Liver (tissue), 9 donors: ENCODE data around the gene MYO1F. TPM values are rescaled to one million over a fixed set of nuclear protein-coding genes. Genes with fewer than 3 reads are reported as not detected.

Experiments
- DNase-seq: peaks from one replicate; pipeline ENCODE4 v3.0.0-alpha.2; 2017; ENCODE audit warnings: low spot score
- H3K27ac ChIP-seq, 2 donors: one replicate each; pipeline ENCODE4 v1.7.0; 2013; ENCODE audit warnings: inconsistent platforms in 2 of 2, low read length in 2 of 2, control low read depth in 1 of 2, low read depth in 1 of 2, mild to moderate bottlenecking in 1 of 2
- H3K27me3 ChIP-seq, 4 donors: one replicate each; pipeline versions ENCODE4 v1.6.1 to v1.7.0; 2013; ENCODE audit warnings: low read length in 3 of 4, inconsistent platforms in 1 of 4, mild to moderate bottlenecking in 1 of 4, moderate library complexity in 1 of 4; ENCODE audit not compliant: control insufficient read depth in 4 of 4, insufficient read depth in 4 of 4
- H3K36me3 ChIP-seq, 4 donors: one replicate each; pipeline versions ENCODE4 v1.6.1 to v1.7.0; 2013; ENCODE audit warnings: low read length in 3 of 4, mild to moderate bottlenecking in 3 of 4, low read depth in 1 of 4, moderate library complexity in 1 of 4; ENCODE audit not compliant: control insufficient read depth in 4 of 4, insufficient read depth in 3 of 4
- H3K4me1 ChIP-seq, 4 donors: one replicate each; pipeline versions ENCODE4 v1.6.1 to v1.7.0; 2013; ENCODE audit warnings: low read length in 3 of 4, mild to moderate bottlenecking in 3 of 4, moderate library complexity in 1 of 4; ENCODE audit not compliant: control insufficient read depth in 4 of 4, insufficient read depth in 4 of 4
- H3K4me3 ChIP-seq, 3 donors: one replicate each; pipeline versions ENCODE4 v1.6.1 to v1.7.0; 2013; ENCODE audit warnings: low read length in 3 of 3, control low read depth in 1 of 3, low read depth in 1 of 3, mild to moderate bottlenecking in 1 of 3
- H3K9ac ChIP-seq, 2 donors: one replicate each; pipeline ENCODE4 v1.7.0; 2013; ENCODE audit warnings: low read length in 2 of 2, mild to moderate bottlenecking in 2 of 2, moderate library complexity in 2 of 2, control low read depth in 1 of 2, low read depth in 1 of 2
- H3K9me3 ChIP-seq, 4 donors: one replicate each; pipeline versions ENCODE4 v1.6.1 to v1.7.0; 2013; ENCODE audit warnings: low read length in 3 of 4; ENCODE audit not compliant: control insufficient read depth in 4 of 4
- EGR1 ChIP-seq, 2 donors: IDR thresholded peaks; 2 replicates each; pipeline ENCODE4 v1.6.1; 2016 to 2018; ENCODE audit warnings: antibody characterized with exemption in 2 of 2, low read depth in 2 of 2
- FOXA1 ChIP-seq: IDR thresholded peaks from 2 replicates; pipeline ENCODE4 v1.6.1; 2016; ENCODE audit warnings: antibody characterized with exemption
- FOXA2 ChIP-seq: IDR thresholded peaks from 2 replicates; pipeline ENCODE4 v1.6.1; 2016; ENCODE audit warnings: antibody characterized with exemption
- GABPA ChIP-seq, 2 donors: IDR thresholded peaks in 1 of 2; conservative IDR thresholded peaks in 1 of 2; 2 replicates each; pipeline ENCODE4 v1.6.1; 2016; ENCODE audit warnings: antibody characterized with exemption in 2 of 2, mild to moderate bottlenecking in 1 of 2, moderate library complexity in 1 of 2
- HNF4A ChIP-seq, 2 donors: conservative IDR thresholded peaks; 2 replicates each; pipeline ENCODE4 v1.6.1; 2016; ENCODE audit warnings: antibody characterized with exemption in 2 of 2, mild to moderate bottlenecking in 2 of 2
- HNF4G ChIP-seq: IDR thresholded peaks from 2 replicates; pipeline ENCODE4 v1.6.1; 2016; ENCODE audit warnings: antibody characterized with exemption
- JUND ChIP-seq, 2 donors: IDR thresholded peaks; 2 replicates each; pipeline ENCODE4 v1.6.1; 2016; ENCODE audit warnings: antibody characterized with exemption in 2 of 2
- NR2F2 ChIP-seq: IDR thresholded peaks from 2 replicates; pipeline ENCODE4 v1.6.1; 2016; ENCODE audit warnings: antibody characterized with exemption
- RAD21 ChIP-seq, 2 donors: IDR thresholded peaks; 2 replicates each; pipeline ENCODE4 v1.6.1; 2016; ENCODE audit warnings: antibody characterized with exemption in 2 of 2, mild to moderate bottlenecking in 2 of 2
- RXRA ChIP-seq, 2 donors: IDR thresholded peaks; 2 replicates each; pipeline ENCODE4 v1.6.1; 2017 to 2018; ENCODE audit warnings: antibody characterized with exemption in 2 of 2, mild to moderate bottlenecking in 1 of 2
- SP1 ChIP-seq: IDR thresholded peaks from 2 replicates; pipeline ENCODE4 v1.6.1; 2018; ENCODE audit warnings: antibody characterized with exemption, mild to moderate bottlenecking
- TAF1 ChIP-seq: conservative IDR thresholded peaks from 2 replicates; pipeline ENCODE4 v1.6.1; 2016; ENCODE audit warnings: antibody characterized with exemption, mild to moderate bottlenecking
- YY1 ChIP-seq: IDR thresholded peaks from 2 replicates; pipeline ENCODE4 v1.6.1; 2016; ENCODE audit warnings: antibody characterized with exemption, mild to moderate bottlenecking
- WGBS: extraction: QIAGEN DNeasy Blood & Tissue Kit; methylation state at CpG from one replicate; pipeline ENCODE4 v1.1.7; 2013; 5-methylcytosine and 5-hydroxymethylcytosine counted together
- polyA plus RNA-seq, 2 donors: library from polyadenylated mRNA; stranded (reverse) in 1 of 2; unstranded in 1 of 2; fragments of 200-250 nt in 1 of 2; fragments of >200 nt in 1 of 2; fragmentation: Nextera tagmentation in 1 of 2; extraction: Ambion mirVana in 1 of 2; gene quantifications; one replicate each; pipeline versions ENCODE4 v1.2.1 to v1.2.3, GENCODE V29; 2013 to 2015
- total RNA-seq, 2 donors: library from RNA; depleted of rRNA; stranded (reverse); fragments of >200 nt; gene quantifications; one replicate each; pipeline ENCODE4 v1.2.3, GENCODE V29; 2014
- TF ChIP-seq, protein P1 (sequence below): IDR thresholded peaks from 2 replicates; pipeline ENCODE4 v1.6.1; 2016; ENCODE audit warnings: antibody characterized with exemption
- TF ChIP-seq, protein P2 (sequence below): IDR thresholded peaks from 2 replicates; pipeline ENCODE4 v1.6.1; 2016; ENCODE audit warnings: antibody characterized with exemption, mild to moderate bottlenecking
- TF ChIP-seq, protein P3 (sequence below): IDR thresholded peaks from 2 replicates; pipeline ENCODE4 v1.6.1; 2016; ENCODE audit warnings: antibody characterized with exemption
- TF ChIP-seq, protein P4 (sequence below): fragments of 150-350 bp; IDR thresholded peaks from 2 replicates; pipeline ENCODE4 v1.5.1; 2017; ENCODE audit warnings: improper control_type of control experiment, low read depth, low read length; ENCODE audit not compliant: missing input control
- TF ChIP-seq, protein P5 (sequence below): IDR thresholded peaks from 2 replicates; pipeline ENCODE4 v1.6.1; 2016; ENCODE audit warnings: antibody characterized with exemption
- donor health status: healthy.
- donor health status: healthy.
- donor health status: healthy.
- donor health status: healthy.
- donor health status: healthy.

Gene MYO1F
- total and polyA plus RNA-seq, 4 donors: 6.1 to 20.4 (median 12.0) TPM

DNA sequence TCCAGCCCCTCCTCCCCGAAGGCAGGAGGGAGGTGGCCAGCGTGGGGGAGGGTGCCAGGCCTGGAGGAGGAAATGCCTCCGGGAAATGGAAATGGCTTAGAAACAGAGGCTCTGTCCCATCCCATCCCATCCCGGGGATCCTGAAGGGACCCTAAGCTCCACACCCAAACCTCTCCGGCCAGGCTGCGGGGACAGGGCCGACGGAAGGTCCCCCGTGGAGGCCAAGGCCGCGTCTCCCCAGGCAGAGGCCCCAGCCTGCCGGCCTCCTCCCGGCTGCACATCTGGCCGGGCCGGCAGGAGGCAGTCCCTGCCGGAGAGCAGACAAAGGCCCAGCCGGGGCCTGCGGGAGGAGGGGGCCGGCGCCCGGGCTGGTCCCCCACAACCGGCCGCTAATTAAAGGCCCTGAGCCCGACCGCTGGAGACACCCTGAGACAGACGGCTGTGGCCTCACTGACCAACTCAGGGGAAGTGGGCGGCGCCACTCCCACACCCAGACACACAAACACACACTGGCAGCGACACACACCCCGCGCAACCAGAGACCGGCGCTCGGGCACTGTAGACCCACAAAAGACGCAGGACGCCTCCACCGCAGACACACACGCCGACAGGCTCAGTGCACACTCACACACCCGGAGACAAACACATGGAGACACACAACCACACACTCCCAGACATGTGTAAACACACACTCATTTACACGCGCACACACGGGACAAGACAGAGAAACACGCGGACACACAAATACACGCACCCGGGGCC is 32.2 kb upstream of the MYO1F start:
- DNase-seq: peak; percentile 48
- Histone ChIP-seq H3K4me1 (peaks cover 0 to 31% (median 18%) of the 10 kb centered on the region in 4 donors), H3K9ac (peak overlapping the region; percentile 10 to 61), H3K9me3 (no peaks in the 10 kb centered on the region), H3K27me3 (no peaks in the 10 kb centered on the region), H3K4me3 (peak overlapping the region; percentile 59 to 63 (median 62)), H3K27ac (peak overlapping the region; percentile 42 to 50), H3K36me3 (no peaks in the 10 kb centered on the region)
- TF ChIP-seq RAD21 (IDR thresholded peaks at IDR 0.05): no peak
- no peak for TF ChIP-seq HNF4G
- TF ChIP-seq, protein P1, sequence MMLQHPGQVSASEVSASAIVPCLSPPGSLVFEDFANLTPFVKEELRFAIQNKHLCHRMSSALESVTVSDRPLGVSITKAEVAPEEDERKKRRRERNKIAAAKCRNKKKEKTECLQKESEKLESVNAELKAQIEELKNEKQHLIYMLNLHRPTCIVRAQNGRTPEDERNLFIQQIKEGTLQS: no peak
- no peak for TF ChIP-seq EGR1 (IDR thresholded peaks at IDR 0.05; ENCODE audit: low read depth in 2 of 2)
- TF ChIP-seq, protein P2, sequence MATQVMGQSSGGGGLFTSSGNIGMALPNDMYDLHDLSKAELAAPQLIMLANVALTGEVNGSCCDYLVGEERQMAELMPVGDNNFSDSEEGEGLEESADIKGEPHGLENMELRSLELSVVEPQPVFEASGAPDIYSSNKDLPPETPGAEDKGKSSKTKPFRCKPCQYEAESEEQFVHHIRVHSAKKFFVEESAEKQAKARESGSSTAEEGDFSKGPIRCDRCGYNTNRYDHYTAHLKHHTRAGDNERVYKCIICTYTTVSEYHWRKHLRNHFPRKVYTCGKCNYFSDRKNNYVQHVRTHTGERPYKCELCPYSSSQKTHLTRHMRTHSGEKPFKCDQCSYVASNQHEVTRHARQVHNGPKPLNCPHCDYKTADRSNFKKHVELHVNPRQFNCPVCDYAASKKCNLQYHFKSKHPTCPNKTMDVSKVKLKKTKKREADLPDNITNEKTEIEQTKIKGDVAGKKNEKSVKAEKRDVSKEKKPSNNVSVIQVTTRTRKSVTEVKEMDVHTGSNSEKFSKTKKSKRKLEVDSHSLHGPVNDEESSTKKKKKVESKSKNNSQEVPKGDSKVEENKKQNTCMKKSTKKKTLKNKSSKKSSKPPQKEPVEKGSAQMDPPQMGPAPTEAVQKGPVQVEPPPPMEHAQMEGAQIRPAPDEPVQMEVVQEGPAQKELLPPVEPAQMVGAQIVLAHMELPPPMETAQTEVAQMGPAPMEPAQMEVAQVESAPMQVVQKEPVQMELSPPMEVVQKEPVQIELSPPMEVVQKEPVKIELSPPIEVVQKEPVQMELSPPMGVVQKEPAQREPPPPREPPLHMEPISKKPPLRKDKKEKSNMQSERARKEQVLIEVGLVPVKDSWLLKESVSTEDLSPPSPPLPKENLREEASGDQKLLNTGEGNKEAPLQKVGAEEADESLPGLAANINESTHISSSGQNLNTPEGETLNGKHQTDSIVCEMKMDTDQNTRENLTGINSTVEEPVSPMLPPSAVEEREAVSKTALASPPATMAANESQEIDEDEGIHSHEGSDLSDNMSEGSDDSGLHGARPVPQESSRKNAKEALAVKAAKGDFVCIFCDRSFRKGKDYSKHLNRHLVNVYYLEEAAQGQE: no peak
- 31% methylated on average over 47 of the region's 47 CpGs for WGBS

DNA sequence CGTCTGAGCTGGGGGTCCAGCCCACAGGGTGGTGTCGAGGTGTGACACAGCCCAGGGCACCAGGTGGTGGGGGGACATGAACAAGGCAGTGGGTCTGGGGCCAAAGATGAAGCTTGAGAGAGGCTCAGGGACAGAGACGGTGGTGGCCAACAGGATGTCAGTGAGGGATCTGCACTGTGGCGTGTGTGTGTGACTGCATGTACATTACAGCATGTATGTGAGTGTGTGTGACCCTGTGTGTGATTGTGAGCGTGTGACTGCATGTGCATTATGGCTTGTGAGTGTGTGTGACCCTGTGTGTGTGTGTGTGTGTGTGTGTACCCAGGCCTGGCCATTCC is 31.7 kb upstream of the MYO1F start:
- no peaks in the 10 kb centered on the region for H3K9me3 ChIP-seq
- H3K4me1 ChIP-seq: peaks cover 0 to 31% (median 18%) of the 10 kb centered on the region in 4 donors
- no peaks in the 10 kb centered on the region for H3K36me3 ChIP-seq
- no peaks in the 10 kb centered on the region for H3K27me3 ChIP-seq
- H3K4me3 ChIP-seq: peak overlapping the region in 2 of 3 donors; percentile 59 to 63
- DNase-seq: no peak
- 77% methylated on average over 5 of the region's 5 CpGs for WGBS
- H3K9ac ChIP-seq: no peak overlapping the region
- TF ChIP-seq FOXA1: no peak
- no peak for TF ChIP-seq HNF4A (conservative IDR thresholded peaks at IDR 0.05)
- no peak for TF ChIP-seq TAF1
- no peak for TF ChIP-seq GABPA (IDR thresholded peaks at IDR 0.05 in 1 of 2, conservative IDR thresholded peaks at IDR 0.05 in 1 of 2)
- no peak for TF ChIP-seq FOXA2
- TF ChIP-seq, protein P1: no peak
- TF ChIP-seq SP1: no peak
- TF ChIP-seq YY1: no peak
- no peak for TF ChIP-seq JUND (IDR thresholded peaks at IDR 0.05)
- TF ChIP-seq RXRA (IDR thresholded peaks at IDR 0.05): no peak
- no peak for TF ChIP-seq RAD21 (IDR thresholded peaks at IDR 0.05)
- no peak for TF ChIP-seq EGR1 (IDR thresholded peaks at IDR 0.05; ENCODE audit: low read depth in 2 of 2)
- TF ChIP-seq, protein P3, sequence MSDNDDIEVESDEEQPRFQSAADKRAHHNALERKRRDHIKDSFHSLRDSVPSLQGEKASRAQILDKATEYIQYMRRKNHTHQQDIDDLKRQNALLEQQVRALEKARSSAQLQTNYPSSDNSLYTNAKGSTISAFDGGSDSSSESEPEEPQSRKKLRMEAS: no peak
- TF ChIP-seq, protein P4, sequence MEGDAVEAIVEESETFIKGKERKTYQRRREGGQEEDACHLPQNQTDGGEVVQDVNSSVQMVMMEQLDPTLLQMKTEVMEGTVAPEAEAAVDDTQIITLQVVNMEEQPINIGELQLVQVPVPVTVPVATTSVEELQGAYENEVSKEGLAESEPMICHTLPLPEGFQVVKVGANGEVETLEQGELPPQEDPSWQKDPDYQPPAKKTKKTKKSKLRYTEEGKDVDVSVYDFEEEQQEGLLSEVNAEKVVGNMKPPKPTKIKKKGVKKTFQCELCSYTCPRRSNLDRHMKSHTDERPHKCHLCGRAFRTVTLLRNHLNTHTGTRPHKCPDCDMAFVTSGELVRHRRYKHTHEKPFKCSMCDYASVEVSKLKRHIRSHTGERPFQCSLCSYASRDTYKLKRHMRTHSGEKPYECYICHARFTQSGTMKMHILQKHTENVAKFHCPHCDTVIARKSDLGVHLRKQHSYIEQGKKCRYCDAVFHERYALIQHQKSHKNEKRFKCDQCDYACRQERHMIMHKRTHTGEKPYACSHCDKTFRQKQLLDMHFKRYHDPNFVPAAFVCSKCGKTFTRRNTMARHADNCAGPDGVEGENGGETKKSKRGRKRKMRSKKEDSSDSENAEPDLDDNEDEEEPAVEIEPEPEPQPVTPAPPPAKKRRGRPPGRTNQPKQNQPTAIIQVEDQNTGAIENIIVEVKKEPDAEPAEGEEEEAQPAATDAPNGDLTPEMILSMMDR: no peak
- TF ChIP-seq NR2F2: no peak
- TF ChIP-seq, protein P5, sequence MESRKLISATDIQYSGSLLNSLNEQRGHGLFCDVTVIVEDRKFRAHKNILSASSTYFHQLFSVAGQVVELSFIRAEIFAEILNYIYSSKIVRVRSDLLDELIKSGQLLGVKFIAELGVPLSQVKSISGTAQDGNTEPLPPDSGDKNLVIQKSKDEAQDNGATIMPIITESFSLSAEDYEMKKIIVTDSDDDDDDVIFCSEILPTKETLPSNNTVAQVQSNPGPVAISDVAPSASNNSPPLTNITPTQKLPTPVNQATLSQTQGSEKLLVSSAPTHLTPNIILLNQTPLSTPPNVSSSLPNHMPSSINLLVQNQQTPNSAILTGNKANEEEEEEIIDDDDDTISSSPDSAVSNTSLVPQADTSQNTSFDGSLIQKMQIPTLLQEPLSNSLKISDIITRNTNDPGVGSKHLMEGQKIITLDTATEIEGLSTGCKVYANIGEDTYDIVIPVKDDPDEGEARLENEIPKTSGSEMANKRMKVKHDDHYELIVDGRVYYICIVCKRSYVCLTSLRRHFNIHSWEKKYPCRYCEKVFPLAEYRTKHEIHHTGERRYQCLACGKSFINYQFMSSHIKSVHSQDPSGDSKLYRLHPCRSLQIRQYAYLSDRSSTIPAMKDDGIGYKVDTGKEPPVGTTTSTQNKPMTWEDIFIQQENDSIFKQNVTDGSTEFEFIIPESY: no peak
- TF ChIP-seq, protein P2: no peak
- H3K27ac ChIP-seq: peak overlapping the region; percentile 42 to 50
